Calu3 (cell line): Measurements from ENCODE around the gene NECTIN2. TPM values are rescaled to one million over a fixed set of nuclear protein-coding genes. Genes with fewer than 3 reads are reported as not detected.
"Not testable (repeated sequence)": the region's sequence is repeated elsewhere in the genome, so short reads cannot be mapped to it uniquely, and the experiment has no call there.

Experiments
- BruUV-seq: library from RNA; stranded (reverse); fragments of 400-500 nt; replicated peaks from 2 replicates; lab custom pipeline; 2021; lab: Mats Ljungman, UMichigan
- CTCF ChIA-PET: fragments of 300-600 bp; sonication (Branson Sonifier 250); formaldehyde crosslinking; loops from one replicate; lab custom pipeline; 2022; ENCODE audit warnings: antibody characterized with exemption; lab: Charles Lee
- DNase-seq: peaks from one replicate; pipeline ENCODE4 v3.0.0; 2022
- H3K27ac Mint-ChIP-seq: one replicate; pipeline ENCODE4 v1.8.0; 2022; ENCODE audit warnings: mixed read lengths; ENCODE audit not compliant: unreplicated experiment
- H3K27me3 Mint-ChIP-seq: one replicate; pipeline ENCODE4 v1.8.0; 2022; ENCODE audit warnings: mixed read lengths; ENCODE audit not compliant: unreplicated experiment
- H3K36me3 Mint-ChIP-seq: one replicate; pipeline ENCODE4 v1.8.0; 2022; ENCODE audit warnings: mild to moderate bottlenecking, moderate library complexity, mixed read lengths; ENCODE audit not compliant: insufficient read depth, unreplicated experiment
- H3K4me1 Mint-ChIP-seq: one replicate; pipeline ENCODE4 v1.8.0; 2022; ENCODE audit warnings: mild to moderate bottlenecking, low read depth, mixed read lengths; ENCODE audit not compliant: unreplicated experiment
- H3K4me3 Mint-ChIP-seq: one replicate; pipeline ENCODE4 v1.8.0; 2022; ENCODE audit warnings: mild to moderate bottlenecking, low read depth, moderate library complexity, mixed read lengths; ENCODE audit not compliant: unreplicated experiment
- H3K9me3 Mint-ChIP-seq: one replicate; pipeline ENCODE4 v1.8.0; 2022; ENCODE audit warnings: low read depth, mixed read lengths; ENCODE audit not compliant: unreplicated experiment
- intact Hi-C: fragments of 100-400 bp; cut with micrococcal nuclease; formaldehyde crosslinking; loops from one replicate; pipeline ENCODE4 v1.10.0; 2022; ENCODE audit not compliant: unreplicated experiment
- total RNA-seq: library from RNA; stranded (reverse); gene quantifications from 2 replicates; pipeline ENCODE4 v1.2.3, GENCODE V29; 2022
- TF ChIP-seq, protein P1 (sequence below): fragments of 200-600 bp; IDR thresholded peaks from one replicate; pipeline ENCODE4 v1.8.0; 2022; ENCODE audit warnings: antibody characterized with exemption; ENCODE audit not compliant: unreplicated experiment

Gene NECTIN2
- total RNA-seq, 1 experiment from 2014 or later, result 137 TPM

- no peak for DNase-seq
- TF ChIP-seq, protein P1, sequence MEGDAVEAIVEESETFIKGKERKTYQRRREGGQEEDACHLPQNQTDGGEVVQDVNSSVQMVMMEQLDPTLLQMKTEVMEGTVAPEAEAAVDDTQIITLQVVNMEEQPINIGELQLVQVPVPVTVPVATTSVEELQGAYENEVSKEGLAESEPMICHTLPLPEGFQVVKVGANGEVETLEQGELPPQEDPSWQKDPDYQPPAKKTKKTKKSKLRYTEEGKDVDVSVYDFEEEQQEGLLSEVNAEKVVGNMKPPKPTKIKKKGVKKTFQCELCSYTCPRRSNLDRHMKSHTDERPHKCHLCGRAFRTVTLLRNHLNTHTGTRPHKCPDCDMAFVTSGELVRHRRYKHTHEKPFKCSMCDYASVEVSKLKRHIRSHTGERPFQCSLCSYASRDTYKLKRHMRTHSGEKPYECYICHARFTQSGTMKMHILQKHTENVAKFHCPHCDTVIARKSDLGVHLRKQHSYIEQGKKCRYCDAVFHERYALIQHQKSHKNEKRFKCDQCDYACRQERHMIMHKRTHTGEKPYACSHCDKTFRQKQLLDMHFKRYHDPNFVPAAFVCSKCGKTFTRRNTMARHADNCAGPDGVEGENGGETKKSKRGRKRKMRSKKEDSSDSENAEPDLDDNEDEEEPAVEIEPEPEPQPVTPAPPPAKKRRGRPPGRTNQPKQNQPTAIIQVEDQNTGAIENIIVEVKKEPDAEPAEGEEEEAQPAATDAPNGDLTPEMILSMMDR, result no peak
- Mint-ChIP-seq H3K27me3 (peaks cover 54% of the 10 kb centered on the region), H3K4me3 (no peak overlapping the region), H3K27ac (no peak overlapping the region), H3K9me3 (no peaks in the 10 kb centered on the region), H3K4me1 (no peaks in the 10 kb centered on the region), H3K36me3 (peaks cover 8% of the 10 kb centered on the region)
- CTCF ChIA-PET, result no interaction called here
- intact Hi-C loops, result no loop called here
- BruUV-seq, result no TSS peak
Measured at GRCh38 chr19:44924243-44924725, 78.2 kb downstream of the NECTIN2 start.

DNA sequence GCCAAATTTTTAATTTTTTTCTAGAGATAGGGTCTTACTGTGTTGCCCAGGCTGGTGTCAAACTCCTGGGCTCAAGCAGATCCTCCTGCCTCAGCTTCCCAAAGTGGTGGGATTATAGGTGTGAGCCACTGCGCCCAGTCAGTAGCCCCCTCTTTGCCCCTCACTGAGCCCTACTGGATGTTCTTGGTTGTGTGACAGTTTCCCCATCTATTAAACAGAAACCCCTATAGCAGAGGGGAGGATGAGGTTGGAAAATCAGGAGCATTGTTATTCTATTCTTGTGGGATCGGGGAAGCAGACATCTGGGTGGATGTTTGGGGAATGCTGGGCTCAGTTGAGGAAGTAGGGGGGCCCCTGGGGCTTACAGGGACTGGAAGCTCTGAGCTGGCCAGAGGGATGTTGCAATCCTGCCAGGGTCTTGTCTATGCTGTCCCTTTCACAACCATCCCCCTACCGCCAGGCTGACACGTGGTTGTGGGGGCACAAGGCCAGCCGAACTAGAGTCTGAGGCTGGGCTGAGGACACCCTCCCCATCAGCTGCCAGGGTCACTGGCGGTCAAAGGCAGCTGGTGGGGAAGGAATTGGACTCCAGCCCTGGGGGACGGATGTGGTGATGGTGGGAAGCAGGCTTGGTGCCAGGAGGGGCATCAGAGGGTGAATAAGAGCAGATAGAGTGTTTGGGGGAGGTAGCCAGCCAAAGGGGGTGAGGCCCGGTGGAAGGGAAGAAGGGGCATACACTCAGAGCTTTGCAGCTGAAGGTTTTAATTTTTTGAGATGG, 79.2 kb downstream of the NECTIN2 start:
- intact Hi-C loops, result no loop called here
- H3K27me3 Mint-ChIP-seq, result peaks cover 62% of the 10 kb centered on the region
- TF ChIP-seq, protein P1, result no peak
- H3K4me1 Mint-ChIP-seq, result peaks cover 6% of the 10 kb centered on the region
- no peaks in the 10 kb centered on the region for H3K9me3 Mint-ChIP-seq
- H3K36me3 Mint-ChIP-seq, result peaks cover 8% of the 10 kb centered on the region
- DNase-seq, result no peak
- no peak overlapping the region for H3K4me3 Mint-ChIP-seq
- H3K27ac Mint-ChIP-seq, result no peak overlapping the region
- CTCF ChIA-PET, result no interaction called here
- no TSS peak for BruUV-seq

GRCh38 chr19:44926245-44927077, 80.4 kb downstream of the NECTIN2 start:
- DNase-seq, BruUV-seq, intact Hi-C loops, CTCF ChIA-PET, H3K36me3 Mint-ChIP-seq, H3K9me3 Mint-ChIP-seq, H3K4me1 Mint-ChIP-seq: not testable (repeated sequence)
- peaks cover 66% of the 10 kb centered on the region for H3K27me3 Mint-ChIP-seq
- H3K27ac Mint-ChIP-seq, result peak overlapping the region; percentile 67
- H3K4me3 Mint-ChIP-seq, result peak overlapping the region; percentile 73

DNA sequence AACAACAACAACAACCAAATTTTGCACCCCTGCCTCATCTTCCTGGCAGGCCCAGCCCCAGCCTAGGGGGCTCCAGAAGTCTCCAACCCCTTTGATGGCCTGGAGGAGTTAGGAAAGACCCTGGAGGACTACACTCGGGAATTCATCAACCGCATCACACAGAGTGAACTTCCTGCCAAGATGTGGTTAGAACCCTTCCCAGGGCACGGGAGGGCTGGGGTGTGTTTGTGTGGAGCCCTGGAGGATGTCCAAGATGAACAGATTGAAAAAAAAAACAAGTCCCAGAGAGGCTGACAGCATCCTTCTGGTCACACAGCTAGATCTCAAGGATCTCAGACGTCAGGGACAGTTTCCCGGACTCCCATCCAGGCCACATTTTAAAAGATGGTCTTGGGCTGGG, 81.6 kb downstream of the NECTIN2 start:
- no TSS peak for BruUV-seq
- CTCF ChIA-PET, result no interaction called here

More for the DNA sequence above, 81.6 kb downstream of the NECTIN2 start:
- Mint-ChIP-seq H3K4me3 (no peak overlapping the region), H3K36me3 (peaks cover 8% of the 10 kb centered on the region), H3K4me1 (peaks cover 8% of the 10 kb centered on the region), H3K9me3 (no peaks in the 10 kb centered on the region), H3K27ac (no peak overlapping the region), H3K27me3 (peaks cover 56% of the 10 kb centered on the region)
- TF ChIP-seq, protein P1, result no peak
- no peak for DNase-seq
- intact Hi-C loops, result no loop called here
